HepG2 (cell line): ENCODE data around the gene CTSW. TPM values are rescaled to one million over a fixed set of nuclear protein-coding genes. Genes with fewer than 3 reads are reported as not detected.
A peak's percentile ranks its signal among the peaks of the same experiment; 100 is the strongest.

Experiments
- ARNTL ChIP-seq: sonication (generic); formaldehyde crosslinking; IDR thresholded peaks from 2 replicates; pipeline ENCODE4 v1.4.0; 2020; ENCODE audit warnings: mild to moderate bottlenecking, missing genetic modification reagents
- ASH2L ChIP-seq: fragments of 300-600, 200-600 bp; sonication (generic); IDR thresholded peaks from 2 replicates; pipeline ENCODE4 v1.7.0; 2017; ENCODE audit warnings: low read depth, mild to moderate bottlenecking, moderate library complexity, mixed read lengths, low read length; ENCODE audit not compliant: insufficient read length
- BRCA1 ChIP-seq: sonication (generic); formaldehyde crosslinking; IDR thresholded peaks from 2 replicates; pipeline ENCODE4 v1.4.0; 2020; ENCODE audit warnings: missing genetic modification reagents
- CAMTA2 ChIP-seq: sonication (generic); formaldehyde crosslinking; IDR thresholded peaks from 2 replicates; pipeline ENCODE4 v1.4.0; 2020; ENCODE audit warnings: mild to moderate bottlenecking, missing genetic modification reagents, borderline replicate concordance
- CENPBD1 ChIP-seq: sonication (generic); formaldehyde crosslinking; IDR thresholded peaks from 2 replicates; pipeline ENCODE4 v1.8.0; 2022; ENCODE audit warnings: missing genetic modification reagents, low read depth, mild to moderate bottlenecking, borderline replicate concordance
- FOXO1 ChIP-seq: sonication (generic); formaldehyde crosslinking; IDR thresholded peaks from 2 replicates; pipeline ENCODE4 v1.4.0; 2020; ENCODE audit warnings: missing genetic modification reagents
- GZF1 ChIP-seq: sonication (generic); formaldehyde crosslinking; IDR thresholded peaks from 2 replicates; pipeline ENCODE4 v1.5.1; 2020; ENCODE audit warnings: mild to moderate bottlenecking, missing genetic modification reagents
- JDP2 ChIP-seq: sonication (generic); formaldehyde crosslinking; IDR thresholded peaks from 2 replicates; pipeline ENCODE4 v1.8.1; 2022; ENCODE audit warnings: missing genetic modification reagents, borderline replicate concordance
- KDM6A ChIP-seq: IDR thresholded peaks from 2 replicates; pipeline ENCODE4 v1.6.1; 2016; ENCODE audit warnings: low read depth
- KLF13 ChIP-seq: sonication (generic); formaldehyde crosslinking; IDR thresholded peaks from 2 replicates; pipeline ENCODE4 v1.4.0; 2020; ENCODE audit warnings: mild to moderate bottlenecking, missing genetic modification reagents
- LCORL ChIP-seq, 2 experiments: fragments of 450-650 bp in 1 of 2; sonication (generic) in 1 of 2; formaldehyde crosslinking in 1 of 2; IDR thresholded peaks; 2 replicates each; pipeline versions ENCODE4 v1.5.0 to v1.6.1; 2017 to 2020; ENCODE audit warnings: antibody characterized with exemption in 1 of 2, missing genetic modification reagents in 1 of 2
- MEIS2 ChIP-seq: sonication (generic); formaldehyde crosslinking; IDR thresholded peaks from 2 replicates; pipeline ENCODE4 v1.9.0; 2021; ENCODE audit warnings: mild to moderate bottlenecking, missing genetic modification reagents
- MXI1 ChIP-seq: IDR thresholded peaks from 3 replicates; pipeline ENCODE4 v1.6.1; 2012; ENCODE audit warnings: low read depth, low read length, inconsistent platforms, borderline replicate concordance
- NFE2 ChIP-seq: sonication (generic); formaldehyde crosslinking; IDR thresholded peaks from 2 replicates; pipeline ENCODE4 v1.4.0; 2020; ENCODE audit warnings: missing genetic modification reagents
- POGZ ChIP-seq: sonication (generic); formaldehyde crosslinking; IDR thresholded peaks from 2 replicates; pipeline ENCODE4 v1.4.0; 2020; ENCODE audit warnings: mild to moderate bottlenecking, missing genetic modification reagents
- RBM39 ChIP-seq: fragments of 200-400 bp; formaldehyde crosslinking; IDR thresholded peaks from one replicate; pipeline ENCODE4 v1.6.1; 2018; ENCODE audit warnings: antibody characterized with exemption, mild to moderate bottlenecking, low read depth, low read length; ENCODE audit not compliant: poor library complexity, severe bottlenecking
- SIN3B ChIP-seq: fragments of 150-350 bp; IDR thresholded peaks from 2 replicates; pipeline ENCODE4 v1.6.1; 2014; ENCODE audit warnings: low read length
- TCF7L2 ChIP-seq: IDR thresholded peaks from 2 replicates; pipeline ENCODE4 v1.6.1; 2011; ENCODE audit warnings: mild to moderate bottlenecking, low read depth, low read length, moderate library complexity
- TSC22D2 ChIP-seq: sonication (generic); formaldehyde crosslinking; IDR thresholded peaks from 2 replicates; pipeline ENCODE4 v1.5.1; 2020; ENCODE audit warnings: missing genetic modification reagents, mild to moderate bottlenecking, borderline replicate concordance
- ZBTB39 ChIP-seq: sonication (generic); formaldehyde crosslinking; IDR thresholded peaks from 2 replicates; pipeline ENCODE4 v1.5.0; 2020; ENCODE audit warnings: missing genetic modification reagents
- ZFP36 ChIP-seq: fragments of 150-350 bp; IDR thresholded peaks from 2 replicates; pipeline ENCODE4 v1.6.1; 2018; ENCODE audit warnings: borderline replicate concordance, low read length, low read depth; ENCODE audit not compliant: partially characterized antibody
- ZNF276 ChIP-seq: sonication (generic); formaldehyde crosslinking; IDR thresholded peaks from 2 replicates; pipeline ENCODE4 v1.4.0; 2020; ENCODE audit warnings: mild to moderate bottlenecking, low read depth, missing genetic modification reagents
- ZNF563 ChIP-seq: sonication (generic); formaldehyde crosslinking; IDR thresholded peaks from 2 replicates; pipeline ENCODE4 v1.8.0; 2022; ENCODE audit warnings: mild to moderate bottlenecking, moderate library complexity, missing genetic modification reagents
- ZNF713 ChIP-seq: sonication (generic); formaldehyde crosslinking; IDR thresholded peaks from 2 replicates; pipeline ENCODE4 v1.4.0; 2020; ENCODE audit warnings: mild to moderate bottlenecking, missing genetic modification reagents
- ZNF788 ChIP-seq: sonication (generic); formaldehyde crosslinking; IDR thresholded peaks from 2 replicates; pipeline ENCODE4 v1.5.0; 2020; ENCODE audit warnings: mild to moderate bottlenecking, missing genetic modification reagents, borderline replicate concordance
- ZNF841 ChIP-seq: sonication (generic); formaldehyde crosslinking; IDR thresholded peaks from 2 replicates; pipeline ENCODE4 v1.8.1; 2023; ENCODE audit warnings: missing genetic modification reagents, borderline replicate concordance
- ZSCAN25 ChIP-seq: sonication (generic); formaldehyde crosslinking; IDR thresholded peaks from 2 replicates; pipeline ENCODE4 v1.8.0; 2022; ENCODE audit warnings: mild to moderate bottlenecking, missing genetic modification reagents
- polyA plus RNA-seq, 8 experiments: library from polyadenylated mRNA; depleted of rRNA in 3 of 8; stranded (reverse) in 7 of 8; unstranded in 1 of 8; fragments of >200 nt; fragmentation: Illumina TruSeq in 4 of 8; extraction: Trizol in 4 of 8; gene quantifications; 2 replicates each; pipeline versions ENCODE4 v1.2.1 to v1.2.3, GENCODE V29; 2011 to 2016; ENCODE audit warnings: low read depth in 4 of 8, missing spikeins in 1 of 8, mixed read lengths in 1 of 8; ENCODE audit not compliant: insufficient read depth in 1 of 8
- total RNA-seq, 5 experiments: library from RNA; depleted of rRNA; stranded (reverse); fragments of >200 nt; fragmentation: Illumina TruSeq; extraction: Trizol; gene quantifications; 2 replicates each; pipeline ENCODE4 v1.2.3, GENCODE V29; 2016; ENCODE audit warnings: low read depth in 1 of 5

The CTSW gene
- total and polyA plus RNA-seq, 2 of the 13 experiments (the other 11 are each of a cell fraction or from before 2014, with no cell fraction given), result 0.09 TPM; not detected in 1

GRCh38 chr11:65899356-65900124 is 19.9 kb downstream of the CTSW start (continued):
- TF ChIP-seq ASH2L (no peak), TSC22D2 (CRISPR knock-in tag) (no peak), ZNF563 (CRISPR knock-in tag) (peak; percentile 75; the same call in 1 of the 2 replicates), MXI1 (peak; percentile 89; the same call in 1 of the 3 replicates), BRCA1 (no peak), RBM39 (peak; percentile 99), CENPBD1 (no peak; the same call in 1 of the 2 replicates), ZSCAN25 (CRISPR knock-in tag) (no peak), ZNF841 (CRISPR knock-in tag) (peak; percentile 58; the same call in 1 of the 2 replicates), KDM6A (CRISPR knock-in tag) (no peak), MEIS2 (CRISPR knock-in tag) (no peak), JDP2 (CRISPR knock-in tag) (no peak), ZFP36 (no peak), FOXO1 (no peak), ZNF788 (CRISPR knock-in tag) (0 out of 2 replicates have a peak, but pooled peaks have one; percentile 9), TCF7L2 (no peak), ARNTL (CRISPR knock-in tag) (peak; percentile 82; the same call in 1 of the 2 replicates), LCORL (IDR thresholded peaks at IDR 0.05) (no peak), LCORL (CRISPR knock-in tag; IDR thresholded peaks at IDR 0.05) (peak; percentile 61), ZNF276 (CRISPR knock-in tag) (no peak), ZNF713 (CRISPR knock-in tag) (no peak), POGZ (CRISPR knock-in tag) (no peak), ZBTB39 (CRISPR knock-in tag) (peak; percentile 72; the same call in 1 of the 2 replicates), SIN3B (no peak), GZF1 (CRISPR knock-in tag) (peak; percentile 52; the same call in 1 of the 2 replicates), CAMTA2 (CRISPR knock-in tag) (peak; percentile 26; the same call in 1 of the 2 replicates), KLF13 (no peak; the same call in 1 of the 2 replicates), NFE2 (CRISPR knock-in tag) (peak; percentile 69; the same call in 1 of the 2 replicates)
